ENCODE data around the gene RBCK1.

DNA sequence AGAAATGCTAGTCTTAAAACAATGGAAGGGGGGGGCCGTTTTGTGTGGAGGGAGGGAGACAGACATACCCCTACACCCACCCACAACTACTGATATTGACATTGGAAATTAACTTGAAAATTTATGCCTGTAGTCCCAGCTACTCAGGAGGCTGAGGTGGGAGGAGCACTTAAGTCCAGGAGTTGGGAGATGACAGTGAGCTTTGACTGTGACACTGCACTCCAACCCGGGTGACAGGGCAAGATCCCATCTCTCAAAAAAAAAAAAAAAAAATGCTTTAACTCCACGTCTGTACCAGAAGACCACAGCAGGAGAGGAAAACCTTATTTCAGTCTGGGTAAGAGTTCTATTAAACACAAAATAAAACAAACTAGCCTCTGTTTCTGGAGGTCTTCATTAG, 52.1 kb downstream of the RBCK1 start:
- TF ChIP-seq POLR2A (IDR thresholded peaks at IDR 0.05), result no peak
- TF ChIP-seq, protein P1, sequence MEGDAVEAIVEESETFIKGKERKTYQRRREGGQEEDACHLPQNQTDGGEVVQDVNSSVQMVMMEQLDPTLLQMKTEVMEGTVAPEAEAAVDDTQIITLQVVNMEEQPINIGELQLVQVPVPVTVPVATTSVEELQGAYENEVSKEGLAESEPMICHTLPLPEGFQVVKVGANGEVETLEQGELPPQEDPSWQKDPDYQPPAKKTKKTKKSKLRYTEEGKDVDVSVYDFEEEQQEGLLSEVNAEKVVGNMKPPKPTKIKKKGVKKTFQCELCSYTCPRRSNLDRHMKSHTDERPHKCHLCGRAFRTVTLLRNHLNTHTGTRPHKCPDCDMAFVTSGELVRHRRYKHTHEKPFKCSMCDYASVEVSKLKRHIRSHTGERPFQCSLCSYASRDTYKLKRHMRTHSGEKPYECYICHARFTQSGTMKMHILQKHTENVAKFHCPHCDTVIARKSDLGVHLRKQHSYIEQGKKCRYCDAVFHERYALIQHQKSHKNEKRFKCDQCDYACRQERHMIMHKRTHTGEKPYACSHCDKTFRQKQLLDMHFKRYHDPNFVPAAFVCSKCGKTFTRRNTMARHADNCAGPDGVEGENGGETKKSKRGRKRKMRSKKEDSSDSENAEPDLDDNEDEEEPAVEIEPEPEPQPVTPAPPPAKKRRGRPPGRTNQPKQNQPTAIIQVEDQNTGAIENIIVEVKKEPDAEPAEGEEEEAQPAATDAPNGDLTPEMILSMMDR (IDR thresholded peaks at IDR 0.05), result no peak
